ENCODE results near the gene DCPS. TPM values are rescaled to one million over a fixed set of nuclear protein-coding genes. Genes with fewer than 3 reads are reported as not detected.

The DCPS gene
- total RNA-seq, 1 donor from 2014 or later = 18.6 TPM

GRCh38 chr11:126327281-126328000 lies 23.6 kb downstream of the DCPS start:
- no peaks in the 10 kb centered on the region for H3K4me1 ChIP-seq
- peaks cover 2% of the 10 kb centered on the region for H3K27me3 Mint-ChIP-seq (ENCODE audit: insufficient read depth, low read depth)
- peaks cover 2% of the 10 kb centered on the region for H3K36me3 Mint-ChIP-seq
- no peak for DNase-seq (ENCODE audit: low spot score)
- no peak overlapping the region for H3K27ac ChIP-seq
- H3K79me2 ChIP-seq (ENCODE audit: low read depth) = no peaks in the 10 kb centered on the region
- no peaks in the 10 kb centered on the region for H4K20me1 ChIP-seq (ENCODE audit: low read depth)
- no peak overlapping the region for H3K4me2 ChIP-seq
- no peaks in the 10 kb centered on the region for H3K9me3 Mint-ChIP-seq
- no peaks in the 10 kb centered on the region for H3K27me3 ChIP-seq
- H3K27ac Mint-ChIP-seq = peak overlapping the region; percentile 65
- no peak overlapping the region for H3K4me3 ChIP-seq
- no peaks in the 10 kb centered on the region for H3F3A ChIP-seq (ENCODE audit: low read depth)
- H3K9ac ChIP-seq = no peak overlapping the region
- no peaks in the 10 kb centered on the region for H3K9me3 ChIP-seq (ENCODE audit: low read depth)
- no peak overlapping the region for H2AFZ ChIP-seq (replicated peaks)
- H3K4me1 Mint-ChIP-seq = peaks cover 20% of the 10 kb centered on the region
- no peaks in the 10 kb centered on the region for H3K36me3 ChIP-seq
- TF ChIP-seq EZH2 (IDR thresholded peaks at IDR 0.05) (no peak), CTCF (IDR thresholded peaks at IDR 0.05) (no peak), EZH2phosphoT487 (IDR thresholded peaks at IDR 0.05) (no peak)
- H3K4me3 Mint-ChIP-seq = no peak overlapping the region

- no peaks in the 10 kb centered on the region for H3K36me3 ChIP-seq
- H3K27me3 ChIP-seq = no peaks in the 10 kb centered on the region
- no peaks in the 10 kb centered on the region for H3K4me1 ChIP-seq
- H3K27me3 Mint-ChIP-seq (ENCODE audit: insufficient read depth, low read depth) = peaks cover 2% of the 10 kb centered on the region
- TF ChIP-seq EZH2phosphoT487 (IDR thresholded peaks at IDR 0.05) (no peak), EZH2 (IDR thresholded peaks at IDR 0.05) (no peak)
- H3K79me2 ChIP-seq (ENCODE audit: low read depth) = no peaks in the 10 kb centered on the region
- H2AFZ ChIP-seq (replicated peaks) = no peak overlapping the region
- H4K20me1 ChIP-seq (ENCODE audit: low read depth) = no peaks in the 10 kb centered on the region
- no peak for DNase-seq (ENCODE audit: low spot score)
- no peaks in the 10 kb centered on the region for H3F3A ChIP-seq (ENCODE audit: low read depth)
- H3K4me3 ChIP-seq = no peak overlapping the region
- no peak overlapping the region for H3K9ac ChIP-seq
- H3K4me1 Mint-ChIP-seq = peaks cover 20% of the 10 kb centered on the region
- peak overlapping the region; percentile 57 for H3K27ac Mint-ChIP-seq
- no peak overlapping the region for H3K4me2 ChIP-seq
- no peaks in the 10 kb centered on the region for H3K9me3 ChIP-seq (ENCODE audit: low read depth)
- H3K4me3 Mint-ChIP-seq = no peak overlapping the region
- no peak overlapping the region for H3K27ac ChIP-seq
- H3K36me3 Mint-ChIP-seq = peaks cover 4% of the 10 kb centered on the region
- no peaks in the 10 kb centered on the region for H3K9me3 Mint-ChIP-seq
Observed at GRCh38 chr11:126328001-126328390, 24.1 kb downstream of the DCPS start.

- Mint-ChIP-seq H3K27ac (peak overlapping the region; percentile 42), H3K36me3 (peaks cover 4% of the 10 kb centered on the region)
Observed at GRCh38 chr11:126328444-126328843, 24.6 kb downstream of the DCPS start.

More at GRCh38 chr11:126328444-126328843, 24.6 kb downstream of the DCPS start:
- H3K4me1 ChIP-seq = no peaks in the 10 kb centered on the region
- H3K4me2 ChIP-seq = no peak overlapping the region
- no peaks in the 10 kb centered on the region for H3K79me2 ChIP-seq (ENCODE audit: low read depth)
- H3K4me3 Mint-ChIP-seq = no peak overlapping the region
- no peaks in the 10 kb centered on the region for H3K9me3 ChIP-seq (ENCODE audit: low read depth)
- H3F3A ChIP-seq (ENCODE audit: low read depth) = no peaks in the 10 kb centered on the region
- no peaks in the 10 kb centered on the region for H3K36me3 ChIP-seq
- no peak overlapping the region for H3K4me3 ChIP-seq
- H3K4me1 Mint-ChIP-seq = peaks cover 20% of the 10 kb centered on the region
- no peak overlapping the region for H3K9ac ChIP-seq
- TF ChIP-seq EZH2phosphoT487 (IDR thresholded peaks at IDR 0.05) (no peak), CTCF (IDR thresholded peaks at IDR 0.05) (no peak), EZH2 (IDR thresholded peaks at IDR 0.05) (no peak)
- no peaks in the 10 kb centered on the region for H3K9me3 Mint-ChIP-seq
- H3K27me3 ChIP-seq = no peaks in the 10 kb centered on the region
- H2AFZ ChIP-seq (replicated peaks) = no peak overlapping the region
- no peak overlapping the region for H3K27ac ChIP-seq
- no peak for DNase-seq (ENCODE audit: low spot score)
- peaks cover 3% of the 10 kb centered on the region for H3K27me3 Mint-ChIP-seq (ENCODE audit: insufficient read depth, low read depth)
- H4K20me1 ChIP-seq (ENCODE audit: low read depth) = no peaks in the 10 kb centered on the region
